HepG2 (cell line): ENCODE measurements around the gene KIAA0930. TPM values are rescaled to one million over a fixed set of nuclear protein-coding genes. Genes with fewer than 3 reads are reported as not detected.

Experiments
- BHLHE40 ChIP-seq: IDR thresholded peaks from 2 replicates; pipeline ENCODE4 v1.6.1; 2011; ENCODE audit warnings: low read length, improper control_type of control experiment
- CCDC6 ChIP-seq: sonication (generic); formaldehyde crosslinking; IDR thresholded peaks from 2 replicates; pipeline ENCODE4 v1.8.1; 2022; ENCODE audit warnings: mild to moderate bottlenecking, missing genetic modification reagents, moderate library complexity
- DZIP1 ChIP-seq: sonication (generic); formaldehyde crosslinking; IDR thresholded peaks from 2 replicates; pipeline ENCODE4 v1.5.0; 2020; ENCODE audit warnings: mild to moderate bottlenecking, missing genetic modification reagents
- LCORL ChIP-seq, 2 experiments: fragments of 450-650 bp in 1 of 2; sonication (generic) in 1 of 2; formaldehyde crosslinking in 1 of 2; IDR thresholded peaks; 2 replicates each; pipeline versions ENCODE4 v1.5.0 to v1.6.1; 2017 to 2020; ENCODE audit warnings: antibody characterized with exemption in 1 of 2, missing genetic modification reagents in 1 of 2
- MBD4 ChIP-seq: IDR thresholded peaks from 2 replicates; pipeline ENCODE4 v1.6.1; 2012; ENCODE audit warnings: low read length, inconsistent platforms, borderline replicate concordance
- MTF2 ChIP-seq: sonication (generic); formaldehyde crosslinking; IDR thresholded peaks from 2 replicates; pipeline ENCODE4 v1.5.0; 2020; ENCODE audit warnings: missing genetic modification reagents, borderline replicate concordance
- ZMYM4 ChIP-seq: sonication (generic); formaldehyde crosslinking; IDR thresholded peaks from 2 replicates; pipeline ENCODE4 v1.8.1; 2023; ENCODE audit warnings: mild to moderate bottlenecking, missing genetic modification reagents
- ZNF230 ChIP-seq: sonication (generic); formaldehyde crosslinking; IDR thresholded peaks from 2 replicates; pipeline ENCODE4 v1.4.0; 2020; ENCODE audit warnings: mild to moderate bottlenecking, missing genetic modification reagents
- ZNF407 ChIP-seq: sonication (generic); formaldehyde crosslinking; IDR thresholded peaks from one replicate; pipeline ENCODE4 v1.5.1; 2020; ENCODE audit warnings: mild to moderate bottlenecking, missing genetic modification reagents; ENCODE audit errors: not compliant biosample characterization
- ZNF549 ChIP-seq: sonication (generic); formaldehyde crosslinking; IDR thresholded peaks from 2 replicates; pipeline ENCODE4 v1.5.0; 2020; ENCODE audit warnings: missing genetic modification reagents
- ZNF678 ChIP-seq: sonication (generic); formaldehyde crosslinking; IDR thresholded peaks from 2 replicates; pipeline ENCODE4 v1.4.0; 2020; ENCODE audit warnings: mild to moderate bottlenecking, missing genetic modification reagents
- polyA plus RNA-seq, 8 experiments: library from polyadenylated mRNA; depleted of rRNA in 3 of 8; stranded (reverse) in 7 of 8; unstranded in 1 of 8; fragments of >200 nt; fragmentation: Illumina TruSeq in 4 of 8; extraction: Trizol in 4 of 8; gene quantifications; 2 replicates each; pipeline versions ENCODE4 v1.2.1 to v1.2.3, GENCODE V29; 2011 to 2016; ENCODE audit warnings: low read depth in 4 of 8, missing spikeins in 1 of 8, mixed read lengths in 1 of 8; ENCODE audit not compliant: insufficient read depth in 1 of 8
- total RNA-seq, 5 experiments: library from RNA; depleted of rRNA; stranded (reverse); fragments of >200 nt; fragmentation: Illumina TruSeq; extraction: Trizol; gene quantifications; 2 replicates each; pipeline ENCODE4 v1.2.3, GENCODE V29; 2016; ENCODE audit warnings: low read depth in 1 of 5
- TF ChIP-seq, protein P1 (sequence below): sonication (generic); formaldehyde crosslinking; IDR thresholded peaks from 2 replicates; pipeline ENCODE4 v1.5.1; 2020; ENCODE audit warnings: missing genetic modification reagents, mild to moderate bottlenecking, borderline replicate concordance
- TF ChIP-seq, protein P2 (sequence below): sonication (generic); formaldehyde crosslinking; IDR thresholded peaks from 2 replicates; pipeline ENCODE4 v1.4.0; 2020; ENCODE audit warnings: missing genetic modification reagents, mild to moderate bottlenecking, borderline replicate concordance

The KIAA0930 gene
- total and polyA plus RNA-seq, 2 of the 13 experiments (the other 11 are each of a cell fraction or from before 2014, with no cell fraction given) = 27.0 to 38.2 TPM

GRCh38 chr22:45273452-45274075, 32.9 kb upstream of the KIAA0930 start (continued):
- TF ChIP-seq ZNF407 = no peak
- TF ChIP-seq, protein P1, sequence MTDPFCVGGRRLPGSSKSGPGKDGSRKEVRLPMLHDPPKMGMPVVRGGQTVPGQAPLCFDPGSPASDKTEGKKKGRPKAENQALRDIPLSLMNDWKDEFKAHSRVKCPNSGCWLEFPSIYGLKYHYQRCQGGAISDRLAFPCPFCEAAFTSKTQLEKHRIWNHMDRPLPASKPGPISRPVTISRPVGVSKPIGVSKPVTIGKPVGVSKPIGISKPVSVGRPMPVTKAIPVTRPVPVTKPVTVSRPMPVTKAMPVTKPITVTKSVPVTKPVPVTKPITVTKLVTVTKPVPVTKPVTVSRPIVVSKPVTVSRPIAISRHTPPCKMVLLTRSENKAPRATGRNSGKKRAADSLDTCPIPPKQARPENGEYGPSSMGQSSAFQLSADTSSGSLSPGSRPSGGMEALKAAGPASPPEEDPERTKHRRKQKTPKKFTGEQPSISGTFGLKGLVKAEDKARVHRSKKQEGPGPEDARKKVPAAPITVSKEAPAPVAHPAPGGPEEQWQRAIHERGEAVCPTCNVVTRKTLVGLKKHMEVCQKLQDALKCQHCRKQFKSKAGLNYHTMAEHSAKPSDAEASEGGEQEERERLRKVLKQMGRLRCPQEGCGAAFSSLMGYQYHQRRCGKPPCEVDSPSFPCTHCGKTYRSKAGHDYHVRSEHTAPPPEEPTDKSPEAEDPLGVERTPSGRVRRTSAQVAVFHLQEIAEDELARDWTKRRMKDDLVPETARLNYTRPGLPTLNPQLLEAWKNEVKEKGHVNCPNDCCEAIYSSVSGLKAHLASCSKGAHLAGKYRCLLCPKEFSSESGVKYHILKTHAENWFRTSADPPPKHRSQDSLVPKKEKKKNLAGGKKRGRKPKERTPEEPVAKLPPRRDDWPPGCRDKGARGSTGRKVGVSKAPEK (CRISPR knock-in tag) = no peak
- TF ChIP-seq ZNF230 (CRISPR knock-in tag) = no peak; the same call in 1 of the 2 replicates
- no peak for TF ChIP-seq MTF2 (CRISPR knock-in tag)
- TF ChIP-seq, protein P2, sequence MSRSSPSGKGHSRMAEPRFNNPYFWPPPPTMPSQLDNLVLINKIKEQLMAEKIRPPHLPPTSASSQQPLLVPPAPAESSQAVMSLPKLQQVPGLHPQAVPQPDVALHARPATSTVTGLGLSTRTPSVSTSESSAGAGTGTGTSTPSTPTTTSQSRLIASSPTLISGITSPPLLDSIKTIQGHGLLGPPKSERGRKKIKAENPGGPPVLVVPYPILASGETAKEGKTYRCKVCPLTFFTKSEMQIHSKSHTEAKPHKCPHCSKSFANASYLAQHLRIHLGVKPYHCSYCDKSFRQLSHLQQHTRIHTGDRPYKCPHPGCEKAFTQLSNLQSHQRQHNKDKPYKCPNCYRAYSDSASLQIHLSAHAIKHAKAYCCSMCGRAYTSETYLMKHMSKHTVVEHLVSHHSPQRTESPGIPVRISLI (CRISPR knock-in tag) = peak; percentile 65; the same call in 1 of the 2 replicates
- TF ChIP-seq CCDC6 (CRISPR knock-in tag) = peak; percentile 68
- TF ChIP-seq BHLHE40 = 0 out of 2 replicates have a peak, but pooled peaks have one; percentile 10
- no peak for TF ChIP-seq ZNF549 (CRISPR knock-in tag)
- TF ChIP-seq MBD4 = no peak
- no peak for TF ChIP-seq LCORL (IDR thresholded peaks at IDR 0.05)
- peak; percentile 99 for TF ChIP-seq LCORL (CRISPR knock-in tag; IDR thresholded peaks at IDR 0.05)
- TF ChIP-seq DZIP1 (CRISPR knock-in tag) = no peak
- peak; percentile 80 for TF ChIP-seq ZMYM4 (CRISPR knock-in tag)
- TF ChIP-seq ZNF678 (CRISPR knock-in tag) = 0 out of 2 replicates have a peak, but pooled peaks have one; percentile 9
